Activated CD4-positive, CD25-positive, alpha-beta regulatory T cell treated with anti-CD3 and anti-CD28 coated beads, Interleukin-2, amount 50 U/mL, for 16 hours (primary cell): ENCODE measurements around the gene NFS1.
A peak's percentile ranks its signal among the peaks of the same experiment; 100 is the strongest.

ENCODE experiments used
- DNase-seq: peaks from one replicate; pipeline ENCODE4 v3.0.0-alpha.2; 2020; ENCODE audit warnings: low read depth, low spot score

The NFS1 gene

GRCh38 chr20:35641743-35642142, 57.4 kb downstream of the NFS1 start:
- no peak for DNase-seq

- no peak for DNase-seq
Measured at GRCh38 chr20:35640724-35641123, 58.4 kb downstream of the NFS1 start.

- DNase-seq, result no peak
Measured at GRCh38 chr20:35638751-35639150, 60.4 kb downstream of the NFS1 start.

GRCh38 chr20:35637276-35637675, 61.9 kb downstream of the NFS1 start:
- no peak for DNase-seq

- no peak for DNase-seq
Measured at GRCh38 chr20:35636095-35636494, 63.1 kb downstream of the NFS1 start.

GRCh38 chr20:35635652-35636051, 63.5 kb downstream of the NFS1 start:
- DNase-seq, result no peak

GRCh38 chr20:35632539-35633115, 66.5 kb downstream of the NFS1 start:
- DNase-seq, result no peak

- no peak for DNase-seq
Measured at GRCh38 chr20:35630636-35631035, 68.5 kb downstream of the NFS1 start.

GRCh38 chr20:35629427-35630145, 69.6 kb downstream of the NFS1 start:
- DNase-seq, result no peak

GRCh38 chr20:35627121-35627520, 72.0 kb downstream of the NFS1 start:
- DNase-seq, result no peak

- no peak for DNase-seq
Measured at GRCh38 chr20:35626386-35627001, 72.7 kb downstream of the NFS1 start.

- no peak for DNase-seq
Measured at GRCh38 chr20:35625584-35626385, 73.4 kb downstream of the NFS1 start.

- DNase-seq, result no peak
Measured at GRCh38 chr20:35621560-35621946, 77.6 kb downstream of the NFS1 start.

- DNase-seq, result no peak
Measured at GRCh38 chr20:35620818-35621559, 78.2 kb downstream of the NFS1 start.

- peak; percentile 65 for DNase-seq
Measured at GRCh38 chr20:35619196-35620095, 79.7 kb downstream of the NFS1 start.

GRCh38 chr20:35618263-35619131, 80.7 kb downstream of the NFS1 start:
- DNase-seq, result no peak
